HuH-7.5 (cell line): ENCODE results near the gene PRODH2.
A peak's percentile ranks its signal among the peaks of the same experiment; 100 is the strongest.

Experiments used
- DNase-seq: peaks from one replicate; pipeline ENCODE4 v3.0.0; 2011; ENCODE audit warnings: low spot score

PRODH2 gene

GRCh38 chr19:35812220-35813042 lies at the start of gene PRODH2:
Gene PRODH2, minus strand, starts transcription at chr19:35812845. Its CDS starts 40 bp downstream, at chr19:35812805.
- no peak for DNase-seq

GRCh38 chr19:35861640-35862160 lies 49.1 kb upstream of the PRODH2 start:
- DNase-seq: no peak

GRCh38 chr19:35860818-35861639 lies 48.4 kb upstream of the PRODH2 start:
- peak; percentile 96 for DNase-seq

- no peak for DNase-seq
Measured at GRCh38 chr19:35860436-35860817, 47.8 kb upstream of the PRODH2 start.

- DNase-seq: no peak
Measured at GRCh38 chr19:35859414-35859813, 46.8 kb upstream of the PRODH2 start.

- DNase-seq: no peak
Measured at GRCh38 chr19:35858311-35858710, 45.7 kb upstream of the PRODH2 start.

- no peak for DNase-seq
Measured at GRCh38 chr19:35856546-35857149, 44.0 kb upstream of the PRODH2 start, which contains the start of gene KIRREL2. Gene KIRREL2, plus strand, starts transcription at chr19:35856911. Its CDS starts 209 bp downstream, at chr19:35857120.

- no peak for DNase-seq
Measured at GRCh38 chr19:35853038-35853756, 40.6 kb upstream of the PRODH2 start.

GRCh38 chr19:35852029-35852780 lies 39.6 kb upstream of the PRODH2 start, which contains the start of gene NPHS1:
Gene NPHS1, minus strand, starts transcription at chr19:35852504. Its CDS starts 667 bp downstream, at chr19:35851837.
- DNase-seq: no peak

GRCh38 chr19:35851213-35852028 lies 38.8 kb upstream of the PRODH2 start:
- DNase-seq: no peak

- no peak for DNase-seq
Measured at GRCh38 chr19:35848919-35849505, 36.4 kb upstream of the PRODH2 start.

GRCh38 chr19:35848486-35848885 lies 35.8 kb upstream of the PRODH2 start:
- DNase-seq: no peak

GRCh38 chr19:35847911-35848310 lies 35.3 kb upstream of the PRODH2 start:
- DNase-seq: no peak

- no peak for DNase-seq
Measured at GRCh38 chr19:35846038-35846668, 33.5 kb upstream of the PRODH2 start.

- DNase-seq: peak; percentile 70
Measured at GRCh38 chr19:35845215-35846037, 32.8 kb upstream of the PRODH2 start.

GRCh38 chr19:35844482-35845214 lies 32.0 kb upstream of the PRODH2 start:
- DNase-seq: no peak
